Body of pancreas (tissue), 4 donors: Measurements from ENCODE around the gene GRAMD2A. TPM values are rescaled to one million over a fixed set of nuclear protein-coding genes. Genes with fewer than 3 reads are reported as not detected.
A peak's percentile ranks its signal among the peaks of the same experiment; 100 is the strongest.

Experiments
- ATAC-seq: fragments of 150-250 bp; one replicate; pipeline ENCODE4 v1.9.1; 2016
- DNase-seq, 4 donors: peaks; one replicate each; pipeline ENCODE4 v3.0.0-alpha.2; 2019
- H3K27ac ChIP-seq, 4 donors: fragments of 200-600 bp; sonication (generic); 1 replicate in 3 of 4; 2 replicates in 1 of 4; pipeline versions ENCODE4 v1.5.1 to v1.6.1; 2016 to 2019; ENCODE audit warnings: mild to moderate bottlenecking in 1 of 4, mixed read lengths in 1 of 4, moderate library complexity in 1 of 4
- H3K27me3 ChIP-seq, 2 donors: fragments of 200-600 bp; sonication (generic); one replicate each; pipeline ENCODE4 v1.6.0; 2016; ENCODE audit warnings: mild to moderate bottlenecking in 1 of 2
- H3K36me3 ChIP-seq, 2 donors: fragments of 200-600 bp; sonication (generic); replicated peaks in 1 of 2; 2 replicates each; pipeline ENCODE4 v1.5.1; 2016; ENCODE audit warnings: low read depth in 2 of 2; ENCODE audit not compliant: insufficient read depth in 1 of 2
- H3K4me1 ChIP-seq: fragments of 200-600 bp; sonication (generic); one replicate; pipeline ENCODE4 v1.6.0; 2016
- H3K4me3 ChIP-seq, 2 donors: fragments of 200-600 bp; sonication (generic); 1 replicate in 1 of 2; 2 replicates in 1 of 2; pipeline ENCODE4 v1.5.1; 2016 to 2019
- H3K9me3 ChIP-seq, 3 donors: fragments of 200-600 bp; sonication (generic); 1 replicate in 2 of 3; 2 replicates in 1 of 3; pipeline ENCODE4 v1.5.1; 2016
- POLR2A ChIP-seq, 3 donors: fragments of 450-650 bp; IDR thresholded peaks; one replicate each; pipeline ENCODE4 v1.6.1; 2016; ENCODE audit warnings: antibody characterized with exemption in 3 of 3, mild to moderate bottlenecking in 2 of 3
- WGBS, 2 donors: methylation state at CpG; one replicate each; pipeline ENCODE4 v1.1.5; 2017; 5-methylcytosine and 5-hydroxymethylcytosine counted together
- intact Hi-C: fragments of 100-400 bp; cut with DNase I; formaldehyde crosslinking; loops from one replicate; pipeline ENCODE4 v1.15.1; 2023
- total RNA-seq, 2 donors: library from RNA; depleted of rRNA; stranded (reverse); fragments of >200 nt; gene quantifications; one replicate each; pipeline ENCODE4 v1.1.0, GENCODE V29; 2016
- TF ChIP-seq, protein P1 (sequence below), 7 experiments: fragments of 450-650 bp in 4 of 7; fragments of 200-600 bp in 3 of 7; sonication (generic) in 3 of 7; IDR thresholded peaks; one replicate each; pipeline ENCODE4 v1.5.1; 2016 to 2019; ENCODE audit warnings: antibody characterized with exemption in 7 of 7

GRAMD2A gene
- total RNA-seq, 2 donors from 2014 or later, result 0.26 TPM; not detected in 1

GRCh38 chr15:72199721-72200212, 2.2 kb upstream of the GRAMD2A start:
- no peak for TF ChIP-seq POLR2A (IDR thresholded peaks at IDR 0.05)
- TF ChIP-seq, protein P1, sequence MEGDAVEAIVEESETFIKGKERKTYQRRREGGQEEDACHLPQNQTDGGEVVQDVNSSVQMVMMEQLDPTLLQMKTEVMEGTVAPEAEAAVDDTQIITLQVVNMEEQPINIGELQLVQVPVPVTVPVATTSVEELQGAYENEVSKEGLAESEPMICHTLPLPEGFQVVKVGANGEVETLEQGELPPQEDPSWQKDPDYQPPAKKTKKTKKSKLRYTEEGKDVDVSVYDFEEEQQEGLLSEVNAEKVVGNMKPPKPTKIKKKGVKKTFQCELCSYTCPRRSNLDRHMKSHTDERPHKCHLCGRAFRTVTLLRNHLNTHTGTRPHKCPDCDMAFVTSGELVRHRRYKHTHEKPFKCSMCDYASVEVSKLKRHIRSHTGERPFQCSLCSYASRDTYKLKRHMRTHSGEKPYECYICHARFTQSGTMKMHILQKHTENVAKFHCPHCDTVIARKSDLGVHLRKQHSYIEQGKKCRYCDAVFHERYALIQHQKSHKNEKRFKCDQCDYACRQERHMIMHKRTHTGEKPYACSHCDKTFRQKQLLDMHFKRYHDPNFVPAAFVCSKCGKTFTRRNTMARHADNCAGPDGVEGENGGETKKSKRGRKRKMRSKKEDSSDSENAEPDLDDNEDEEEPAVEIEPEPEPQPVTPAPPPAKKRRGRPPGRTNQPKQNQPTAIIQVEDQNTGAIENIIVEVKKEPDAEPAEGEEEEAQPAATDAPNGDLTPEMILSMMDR (IDR thresholded peaks at IDR 0.05), result peak; percentile 83 to 93 (median 86)
- H3K9me3 ChIP-seq, result no peaks in the 10 kb centered on the region
- WGBS, 2 donors, result 58 to 91% methylated on average over 1 to 2 of the region's 2 CpGs
- no peak overlapping the region for H3K27ac ChIP-seq
- H3K27me3 ChIP-seq, result peaks cover 0 to 6% of the 10 kb centered on the region in 2 donors
- intact Hi-C loops, result loop anchor here (5.0 kb wide), 1 partner anchor 83 kb away; no protein-coding TSS in a partner anchor
- H3K4me1 ChIP-seq, result peaks cover 7% of the 10 kb centered on the region
- peak; percentile 81 to 85 (median 82) for DNase-seq
- peak; percentile 73 for ATAC-seq
- H3K36me3 ChIP-seq, result peaks cover 0 to 26% of the 10 kb centered on the region in 2 donors
- no peak overlapping the region for H3K4me3 ChIP-seq

GRCh38 chr15:72199205-72199515, 1.6 kb upstream of the GRAMD2A start:
- 55 to 84% methylated on average over 1 to 2 of the region's 2 CpGs for WGBS, 2 donors
- Histone ChIP-seq H3K4me1 (peaks cover 7% of the 10 kb centered on the region), H3K9me3 (no peaks in the 10 kb centered on the region), H3K27ac (no peak overlapping the region), H3K27me3 (peaks cover 0 to 6% of the 10 kb centered on the region in 2 donors), H3K4me3 (no peak overlapping the region), H3K36me3 (peaks cover 0 to 24% of the 10 kb centered on the region in 2 donors)
- DNase-seq (no peak), ATAC-seq (no peak)
- TF ChIP-seq, protein P1 (IDR thresholded peaks at IDR 0.05), result no peak
- TF ChIP-seq POLR2A (IDR thresholded peaks at IDR 0.05), result no peak
- intact Hi-C loops, result no loop called here

- H3K9me3 ChIP-seq, result no peaks in the 10 kb centered on the region
- DNase-seq (no peak), ATAC-seq (no peak)
- H3K4me1 ChIP-seq, result peaks cover 7% of the 10 kb centered on the region
- H3K4me3 ChIP-seq, result no peak overlapping the region
- H3K27me3 ChIP-seq, result peaks cover 0 to 6% of the 10 kb centered on the region in 2 donors
- peaks cover 0 to 22% of the 10 kb centered on the region in 2 donors for H3K36me3 ChIP-seq
- intact Hi-C loops, result no loop called here
- 69 to 71% methylated on average over 8 to 11 of the region's 11 CpGs for WGBS, 2 donors
- TF ChIP-seq, protein P1 (IDR thresholded peaks at IDR 0.05), result no peak
- no peak for TF ChIP-seq POLR2A (IDR thresholded peaks at IDR 0.05)
- no peak overlapping the region for H3K27ac ChIP-seq
Observed at GRCh38 chr15:72198356-72199204, 993 bp upstream of the GRAMD2A start.

GRCh38 chr15:72197041-72197459, 537 bp downstream of the GRAMD2A start:
- peaks cover 7% of the 10 kb centered on the region for H3K4me1 ChIP-seq
- H3K36me3 ChIP-seq, result peaks cover 0 to 12% of the 10 kb centered on the region in 2 donors
- no peak for TF ChIP-seq POLR2A (IDR thresholded peaks at IDR 0.05)
- TF ChIP-seq, protein P1 (IDR thresholded peaks at IDR 0.05), result no peak
- ATAC-seq (no peak), DNase-seq (no peak)
- H3K27ac ChIP-seq, result no peak overlapping the region
- intact Hi-C loops, result no loop called here
- peaks cover 0 to 6% of the 10 kb centered on the region in 2 donors for H3K27me3 ChIP-seq
- no peak overlapping the region for H3K4me3 ChIP-seq
- H3K9me3 ChIP-seq, result no peaks in the 10 kb centered on the region
- WGBS, 2 donors, result 6 to 14% methylated on average over 9 to 29 of the region's 35 CpGs
